ENCODE data around the gene MARVELD3.

Gene MARVELD3

DNA sequence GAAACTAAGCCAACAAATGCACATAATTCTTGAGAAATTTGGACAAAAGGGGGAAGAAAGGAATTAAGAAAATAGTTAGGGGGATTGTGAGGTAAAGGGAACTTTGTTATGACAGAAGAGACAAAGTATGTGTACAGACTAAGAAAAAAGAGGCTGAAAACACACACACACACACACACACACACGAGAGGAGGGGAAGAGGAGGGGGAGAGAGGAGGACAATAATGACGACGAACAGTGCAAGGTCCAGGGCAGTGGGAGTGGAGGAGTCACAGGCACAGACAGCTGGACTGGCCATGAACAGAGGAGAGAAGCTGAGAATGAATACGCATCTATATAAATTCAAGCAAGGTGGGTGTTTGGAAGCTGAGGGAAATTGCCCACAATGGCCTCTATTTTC lies 44.6 kb downstream of the MARVELD3 start:
- in situ Hi-C loops (cut with MboI; ENCODE audit: low sequenced_read_pairs, unreplicated experiment), result no loop called here
- TF ChIP-seq CTCF (IDR thresholded peaks at IDR 0.05; ENCODE audit: borderline replicate concordance, control extremely low read depth, extremely low read depth, insufficient read depth, missing control alignments), result no peak
- DNase-seq (ENCODE audit: low spot score), result no peak

DNA sequence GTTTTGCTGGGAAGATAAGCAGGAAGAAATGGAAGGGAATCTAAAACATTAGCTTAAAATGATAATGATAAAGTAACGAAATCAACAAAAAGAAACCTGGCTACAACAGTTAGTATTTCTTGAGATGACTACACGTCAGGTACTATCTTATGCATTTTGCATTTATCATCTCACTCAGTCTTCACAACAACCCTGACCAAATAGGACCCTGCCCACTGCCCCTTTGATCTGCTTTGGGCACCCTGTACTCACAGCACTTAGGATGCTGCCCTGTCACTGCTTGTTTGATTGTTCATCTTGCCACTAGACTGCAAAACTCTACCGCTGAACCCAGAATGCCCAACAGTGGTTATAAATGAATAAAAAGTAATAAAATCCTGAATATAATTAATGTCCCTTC lies 45.2 kb downstream of the MARVELD3 start:
- TF ChIP-seq CTCF (IDR thresholded peaks at IDR 0.05; ENCODE audit: borderline replicate concordance, control extremely low read depth, extremely low read depth, insufficient read depth, missing control alignments), result no peak
- DNase-seq (ENCODE audit: low spot score), result no peak
- in situ Hi-C loops (cut with MboI; ENCODE audit: low sequenced_read_pairs, unreplicated experiment), result no loop called here

GRCh38 chr16:71672125-71672524 lies 46.1 kb downstream of the MARVELD3 start:
- in situ Hi-C loops (cut with MboI; ENCODE audit: low sequenced_read_pairs, unreplicated experiment), result no loop called here
- no peak for TF ChIP-seq CTCF (IDR thresholded peaks at IDR 0.05; ENCODE audit: borderline replicate concordance, control extremely low read depth, extremely low read depth, insufficient read depth, missing control alignments)

DNA sequence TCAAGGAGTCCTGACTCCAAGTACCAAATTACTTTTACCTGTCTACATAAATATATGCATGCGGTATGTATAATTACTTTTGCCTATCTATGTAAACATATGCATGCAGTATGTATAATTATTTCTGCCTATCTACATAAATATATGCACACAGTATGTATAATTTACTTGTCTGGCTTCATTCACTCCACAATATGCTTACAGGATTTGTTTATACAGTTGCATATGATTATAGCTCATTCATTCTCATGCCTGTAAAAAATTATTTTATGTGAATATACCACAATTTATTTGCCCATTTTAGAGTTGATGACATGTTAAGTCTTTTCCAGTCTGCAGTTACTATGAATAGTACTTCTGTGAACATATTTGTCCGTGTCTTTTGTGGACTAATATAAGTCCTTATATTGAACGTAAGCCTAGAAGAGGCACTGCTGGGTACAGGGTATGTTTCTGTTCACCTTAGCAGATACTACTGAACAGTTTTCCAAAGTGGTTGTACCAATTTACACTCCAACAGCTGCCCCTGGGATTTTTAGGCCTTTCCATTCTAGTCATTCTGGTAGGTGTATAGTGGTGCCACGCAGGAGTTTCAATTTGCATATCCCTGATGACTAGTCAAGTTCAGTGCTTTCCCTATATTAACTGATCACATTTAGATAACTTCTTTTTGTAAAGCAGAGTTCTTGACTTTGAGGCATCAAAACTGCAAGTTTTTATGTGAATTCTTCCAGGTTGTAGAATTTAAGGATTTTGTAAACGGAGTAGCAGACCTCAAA lies 47.0 kb downstream of the MARVELD3 start:
- in situ Hi-C loops (cut with MboI; ENCODE audit: low sequenced_read_pairs, unreplicated experiment), result no loop called here
- TF ChIP-seq CTCF (IDR thresholded peaks at IDR 0.05; ENCODE audit: borderline replicate concordance, control extremely low read depth, extremely low read depth, insufficient read depth, missing control alignments), result no peak
- DNase-seq (ENCODE audit: low spot score), result no peak

More at GRCh38 chr16:71672125-71672524, 46.1 kb downstream of the MARVELD3 start:
- no peak for DNase-seq (ENCODE audit: low spot score)

DNA sequence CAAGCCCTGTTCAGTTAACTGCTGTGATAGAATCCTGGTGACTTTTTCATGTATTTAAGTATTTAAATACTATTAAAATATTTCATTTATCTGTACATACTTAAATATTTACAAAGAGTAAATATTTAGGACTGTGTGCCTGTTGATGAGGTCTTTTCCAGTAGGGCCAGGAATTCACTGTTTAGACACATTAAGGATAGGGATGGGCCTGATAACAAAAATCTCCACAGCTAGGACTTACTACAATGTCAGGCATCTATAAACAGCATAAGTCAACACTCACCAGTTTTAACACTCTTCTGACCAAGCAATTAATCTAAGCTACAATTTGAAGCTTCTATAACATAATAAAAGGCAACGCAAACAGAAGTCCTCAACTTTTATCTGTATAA lies 47.6 kb downstream of the MARVELD3 start:
- no peak for TF ChIP-seq CTCF (IDR thresholded peaks at IDR 0.05; ENCODE audit: borderline replicate concordance, control extremely low read depth, extremely low read depth, insufficient read depth, missing control alignments)
- no peak for DNase-seq (ENCODE audit: low spot score)
- in situ Hi-C loops (cut with MboI; ENCODE audit: low sequenced_read_pairs, unreplicated experiment), result no loop called here

GRCh38 chr16:71674229-71674628 lies 48.2 kb downstream of the MARVELD3 start:
- in situ Hi-C loops (cut with MboI; ENCODE audit: low sequenced_read_pairs, unreplicated experiment), result no loop called here
- no peak for DNase-seq (ENCODE audit: low spot score)
- no peak for TF ChIP-seq CTCF (IDR thresholded peaks at IDR 0.05; ENCODE audit: borderline replicate concordance, control extremely low read depth, extremely low read depth, insufficient read depth, missing control alignments)

Measured in GM13976 (cell line).